Endothelial cell of umbilical vein (primary cell): ENCODE results near the gene CACHD1.

Source experiments
- CTCF ChIP-seq, 2 donors: IDR thresholded peaks; 1 replicate in 1 of 2; 2 replicates in 1 of 2; pipeline ENCODE4 v1.5.1; 2011; ENCODE audit warnings: low read length in 2 of 2, mild to moderate bottlenecking in 2 of 2, moderate library complexity in 2 of 2, control low read depth in 1 of 2, inconsistent platforms in 1 of 2, low read depth in 1 of 2; ENCODE audit not compliant: insufficient read depth in 1 of 2; ENCODE audit errors: extremely low read depth in 1 of 2
- MAX ChIP-seq: IDR thresholded peaks from 2 replicates; pipeline ENCODE4 v1.6.1; 2011; ENCODE audit not compliant: insufficient read depth, insufficient read length
- MYC ChIP-seq: IDR thresholded peaks from one replicate; pipeline ENCODE4 v1.6.1; 2011; ENCODE audit warnings: mild to moderate bottlenecking, low read depth, low read length
- POLR2A ChIP-seq: IDR thresholded peaks from 2 replicates; pipeline ENCODE4 v1.6.1; 2012; ENCODE audit warnings: low read depth, mild to moderate bottlenecking, control low read depth, low read length

DNA sequence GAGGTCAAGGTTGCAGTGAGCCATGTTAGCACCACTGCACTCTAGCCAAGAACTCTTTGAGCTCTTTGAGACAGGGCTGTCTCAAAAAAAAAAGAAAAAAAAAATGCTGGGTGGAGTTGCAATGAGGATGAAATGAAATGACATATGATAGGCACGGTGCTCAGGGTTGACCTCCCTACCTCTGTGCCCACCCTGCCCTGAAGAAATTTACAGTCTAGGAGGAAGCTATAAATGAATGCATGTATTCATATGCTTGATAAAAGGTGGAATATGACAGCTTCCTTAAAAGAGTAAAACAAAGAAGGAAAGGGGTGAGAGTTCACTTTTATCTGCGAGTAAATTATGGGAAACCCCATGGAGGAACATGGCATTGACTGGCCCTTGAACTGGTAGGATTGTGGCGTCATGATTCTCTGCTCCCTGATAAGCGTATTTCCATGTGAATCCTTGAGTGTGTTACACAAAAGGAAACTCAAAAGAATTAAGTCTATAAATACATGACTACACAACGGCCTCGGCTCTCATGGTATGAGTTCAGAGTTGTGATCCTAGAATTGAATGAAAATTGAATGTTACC lies 215.9 kb downstream of the CACHD1 start:
- TF ChIP-seq CTCF (IDR thresholded peaks at IDR 0.05; ENCODE audit: extremely low read depth in 1 of 2, insufficient read depth in 1 of 2, low read depth in 1 of 2, low read length in 2 of 2) (no peak), MYC (no peak), MAX (no peak), POLR2A (no peak)
